ACC112 (cell line): ENCODE data around the gene FARP2.

Experiments
- H2AFZ ChIP-seq: fragments of 200-600 bp; sonication (generic); one replicate; pipeline ENCODE4 v1.6.0; 2017; ENCODE audit warnings: antibody characterized with exemption, low read length; ENCODE audit not compliant: unreplicated experiment
- H3K27ac ChIP-seq: fragments of 200-600 bp; sonication (generic); 2 replicates; pipeline ENCODE4 v1.5.1; 2014; ENCODE audit warnings: low read depth, mild to moderate bottlenecking, antibody characterized with exemption, low read length, moderate library complexity
- H3K27me3 ChIP-seq: fragments of 200-600 bp; sonication (generic); 2 replicates; pipeline ENCODE4 v1.6.1; 2014; ENCODE audit warnings: mild to moderate bottlenecking, antibody characterized with exemption, low read length, moderate library complexity, mixed read lengths; ENCODE audit not compliant: insufficient read depth
- H3K36me3 ChIP-seq: fragments of 200-600 bp; sonication (generic); 2 replicates; pipeline ENCODE4 v1.6.1; 2016; ENCODE audit warnings: mild to moderate bottlenecking, antibody characterized with exemption, low read length, moderate library complexity, mixed read lengths; ENCODE audit not compliant: insufficient read depth
- H3K4me1 ChIP-seq: fragments of 200-600 bp; sonication (generic); one replicate; pipeline ENCODE4 v1.6.1; 2016; ENCODE audit warnings: low read length, mixed read lengths; ENCODE audit not compliant: insufficient read depth, unreplicated experiment, control insufficient read depth
- H3K4me3 ChIP-seq: fragments of 200-600 bp; sonication (generic); 2 replicates; pipeline ENCODE4 v1.5.1; 2014; ENCODE audit warnings: mild to moderate bottlenecking, low read depth, low read length
- H3K79me2 ChIP-seq: fragments of 200-600 bp; sonication (generic); one replicate; pipeline ENCODE4 v1.6.0; 2016; ENCODE audit warnings: low read length; ENCODE audit not compliant: control insufficient read depth, unreplicated experiment, insufficient read depth

FARP2 gene

GRCh38 chr2:241355983-241356870 is at the start of gene FARP2:
Gene FARP2, plus strand, starts transcription at chr2:241356285. Its CDS starts 16,823 bp downstream, at chr2:241373108.
- H2AFZ ChIP-seq: peak within 1 kb of the TSS; percentile 20
- no peaks in the 10 kb centered on the region for H3K27me3 ChIP-seq
- peaks cover 49% of the 10 kb centered on the region for H3K79me2 ChIP-seq
- peaks cover 24% of the 10 kb centered on the region for H3K36me3 ChIP-seq
- peak within 1 kb of the TSS; percentile 97 for H3K4me3 ChIP-seq
- H3K27ac ChIP-seq: peak within 1 kb of the TSS; percentile 53; the same call in 1 of the 2 replicates
- peaks cover 26% of the 10 kb centered on the region for H3K4me1 ChIP-seq

GRCh38 chr2:241307055-241307454 is 49.0 kb upstream of the FARP2 start:
- no peaks in the 10 kb centered on the region for H3K36me3 ChIP-seq
- no peak overlapping the region for H2AFZ ChIP-seq
- peaks cover 99% of the 10 kb centered on the region for H3K79me2 ChIP-seq
- H3K4me3 ChIP-seq: no peak overlapping the region
- H3K27me3 ChIP-seq: no peaks in the 10 kb centered on the region
- no peak overlapping the region for H3K27ac ChIP-seq
- H3K4me1 ChIP-seq: peaks cover 36% of the 10 kb centered on the region

DNA sequence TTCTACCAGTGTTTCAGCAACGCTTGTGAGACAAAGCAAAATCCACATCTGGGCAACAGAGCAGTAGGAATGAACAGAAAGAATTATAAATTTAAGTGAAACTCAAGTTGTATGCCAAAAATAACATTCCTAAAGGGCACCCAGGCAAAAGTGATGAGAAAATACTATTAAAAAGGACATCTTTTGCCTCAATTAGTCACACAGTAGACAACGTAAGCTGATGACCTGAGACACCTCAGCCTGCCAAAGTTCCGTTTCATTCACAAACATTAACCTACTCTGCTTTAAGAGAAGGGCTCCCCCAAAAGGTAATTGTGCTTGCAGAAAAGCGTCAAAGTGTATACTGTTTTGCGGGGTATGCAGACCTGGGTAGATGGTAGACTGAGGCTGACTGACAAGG is 47.8 kb upstream of the FARP2 start:
- Histone ChIP-seq H3K79me2 (peaks cover 99% of the 10 kb centered on the region), H3K27me3 (no peaks in the 10 kb centered on the region), H3K27ac (no peak overlapping the region), H3K4me3 (no peak overlapping the region), H3K4me1 (peaks cover 47% of the 10 kb centered on the region), H2AFZ (no peak overlapping the region), H3K36me3 (no peaks in the 10 kb centered on the region)

DNA sequence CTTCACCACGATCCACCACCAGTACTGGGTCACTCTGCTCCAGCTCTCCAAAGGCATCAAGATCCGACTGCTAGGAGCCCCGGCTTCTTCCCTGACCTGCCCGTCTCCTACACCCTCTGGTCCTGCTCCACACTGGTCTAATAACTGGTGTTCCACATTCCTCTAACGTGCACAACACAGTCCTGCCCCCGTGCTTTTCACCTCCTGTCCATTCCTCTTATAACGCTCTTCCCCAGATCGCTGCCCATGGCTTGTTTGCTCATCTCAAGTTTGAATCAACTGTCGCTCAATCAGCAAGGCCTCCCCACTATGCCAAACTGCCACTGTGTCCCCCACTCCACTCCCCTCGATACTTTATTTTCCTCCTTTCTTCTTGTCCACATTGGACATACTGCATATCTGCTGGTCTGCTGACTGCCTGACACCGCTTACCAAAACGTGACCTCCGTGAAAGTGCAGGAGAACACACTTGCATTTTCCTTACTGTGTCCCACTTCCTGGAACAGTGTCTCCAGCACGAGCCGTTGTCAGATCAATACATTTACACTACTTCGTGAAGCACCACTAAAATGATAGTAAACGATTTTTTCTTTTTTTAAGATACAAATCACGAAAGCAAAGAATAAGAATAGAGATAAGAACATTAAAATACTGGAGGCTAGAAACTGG is 47.1 kb upstream of the FARP2 start:
- Histone ChIP-seq H2AFZ (no peak overlapping the region), H3K27ac (no peak overlapping the region), H3K36me3 (no peaks in the 10 kb centered on the region), H3K4me1 (peaks cover 53% of the 10 kb centered on the region), H3K79me2 (peaks cover 99% of the 10 kb centered on the region), H3K4me3 (no peak overlapping the region), H3K27me3 (no peaks in the 10 kb centered on the region)

DNA sequence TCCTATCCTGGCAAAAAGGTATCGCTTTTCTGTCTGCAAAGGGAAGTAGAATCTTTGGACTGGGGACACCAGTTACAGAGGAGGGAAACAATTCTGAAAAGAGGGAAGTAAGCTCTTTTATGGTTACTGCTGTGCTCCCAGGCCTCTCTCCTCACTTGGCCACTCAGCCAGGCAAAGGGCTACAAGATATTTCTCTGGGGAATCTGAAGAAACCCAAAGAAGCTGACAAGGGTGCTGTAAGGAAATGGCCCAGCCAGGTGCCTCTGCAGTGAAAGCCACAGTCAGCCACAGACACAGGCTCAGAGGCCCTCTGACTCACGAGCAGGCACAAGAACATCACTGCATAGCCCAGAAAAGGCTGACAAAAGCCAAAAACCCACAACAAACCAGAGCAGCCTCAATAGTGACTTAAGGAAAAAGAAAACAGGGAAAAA is 46.4 kb upstream of the FARP2 start:
- no peaks in the 10 kb centered on the region for H3K36me3 ChIP-seq
- peak overlapping the region; percentile 36; the same call in 1 of the 2 replicates for H3K27ac ChIP-seq
- H3K27me3 ChIP-seq: no peaks in the 10 kb centered on the region
- H3K79me2 ChIP-seq: peaks cover 99% of the 10 kb centered on the region
- no peak overlapping the region for H3K4me3 ChIP-seq
- peaks cover 56% of the 10 kb centered on the region for H3K4me1 ChIP-seq
- no peak overlapping the region for H2AFZ ChIP-seq

DNA sequence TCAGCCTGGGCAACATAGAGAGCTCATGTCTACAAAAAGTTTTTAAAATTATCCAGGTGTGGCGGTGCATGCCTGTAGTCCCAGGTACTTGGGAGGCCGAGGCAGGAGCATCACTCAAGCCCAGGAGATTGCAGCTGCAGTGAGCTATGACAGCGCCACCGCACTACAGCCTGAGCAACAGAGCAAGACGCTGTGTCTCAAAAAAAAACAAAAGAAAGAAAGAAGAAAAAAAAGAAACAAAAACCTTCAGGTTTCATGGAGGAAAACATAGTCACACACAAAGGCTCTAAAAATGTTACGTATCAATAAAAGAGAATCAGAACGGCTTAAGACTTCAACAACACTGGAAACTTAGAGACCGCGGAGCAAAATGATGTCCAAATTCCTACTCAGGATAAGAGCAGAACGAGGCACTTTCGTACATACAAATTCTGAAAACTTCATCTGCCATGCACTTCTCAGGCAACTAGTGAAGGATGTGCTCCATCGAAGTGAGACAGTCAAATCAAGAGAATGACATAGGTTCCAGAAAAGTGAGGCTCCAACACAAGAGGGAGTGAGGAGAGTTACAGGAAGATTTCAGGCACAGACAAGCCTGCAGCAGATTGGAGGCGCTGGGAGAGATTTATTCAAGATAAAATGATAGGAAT is 45.0 kb upstream of the FARP2 start:
- H3K27me3 ChIP-seq: no peaks in the 10 kb centered on the region
- no peak overlapping the region for H3K27ac ChIP-seq
- no peak overlapping the region for H2AFZ ChIP-seq
- H3K79me2 ChIP-seq: peaks cover 90% of the 10 kb centered on the region
- peaks cover 56% of the 10 kb centered on the region for H3K4me1 ChIP-seq
- H3K36me3 ChIP-seq: no peaks in the 10 kb centered on the region
- no peak overlapping the region for H3K4me3 ChIP-seq

DNA sequence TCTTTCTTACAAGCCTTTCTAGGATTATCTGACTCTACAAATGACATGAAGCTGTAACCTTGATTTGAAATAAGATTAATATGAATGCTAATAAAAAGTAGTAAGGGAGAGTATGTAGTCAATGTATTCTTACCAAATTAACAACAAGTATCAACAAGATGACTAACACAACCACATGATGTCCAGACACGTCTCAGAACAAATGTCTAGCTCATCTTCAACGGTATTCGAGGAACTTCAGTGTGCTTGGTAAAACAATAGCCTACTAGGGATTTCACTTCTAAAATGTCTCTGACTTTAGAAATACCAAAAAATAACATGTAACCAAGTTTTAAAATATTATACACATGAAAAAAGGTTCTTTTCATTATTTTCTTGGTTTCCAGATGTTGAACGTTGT is 44.0 kb upstream of the FARP2 start:
- no peaks in the 10 kb centered on the region for H3K36me3 ChIP-seq
- H3K27me3 ChIP-seq: no peaks in the 10 kb centered on the region
- H2AFZ ChIP-seq: no peak overlapping the region
- H3K27ac ChIP-seq: peak overlapping the region; percentile 14; the same call in 1 of the 2 replicates
- H3K4me3 ChIP-seq: peak overlapping the region; percentile 38; the same call in 1 of the 2 replicates
- peaks cover 56% of the 10 kb centered on the region for H3K4me1 ChIP-seq
- peaks cover 90% of the 10 kb centered on the region for H3K79me2 ChIP-seq

- Histone ChIP-seq H3K4me3 (peak overlapping the region; percentile 89), H2AFZ (no peak overlapping the region), H3K27me3 (no peaks in the 10 kb centered on the region), H3K36me3 (peaks cover 7% of the 10 kb centered on the region; the same call in 1 of the 2 replicates), H3K27ac (peak overlapping the region; percentile 93), H3K4me1 (peaks cover 62% of the 10 kb centered on the region), H3K79me2 (peaks cover 91% of the 10 kb centered on the region)
Measured at GRCh38 chr2:241313543-241314095, 42.5 kb upstream of the FARP2 start.

DNA sequence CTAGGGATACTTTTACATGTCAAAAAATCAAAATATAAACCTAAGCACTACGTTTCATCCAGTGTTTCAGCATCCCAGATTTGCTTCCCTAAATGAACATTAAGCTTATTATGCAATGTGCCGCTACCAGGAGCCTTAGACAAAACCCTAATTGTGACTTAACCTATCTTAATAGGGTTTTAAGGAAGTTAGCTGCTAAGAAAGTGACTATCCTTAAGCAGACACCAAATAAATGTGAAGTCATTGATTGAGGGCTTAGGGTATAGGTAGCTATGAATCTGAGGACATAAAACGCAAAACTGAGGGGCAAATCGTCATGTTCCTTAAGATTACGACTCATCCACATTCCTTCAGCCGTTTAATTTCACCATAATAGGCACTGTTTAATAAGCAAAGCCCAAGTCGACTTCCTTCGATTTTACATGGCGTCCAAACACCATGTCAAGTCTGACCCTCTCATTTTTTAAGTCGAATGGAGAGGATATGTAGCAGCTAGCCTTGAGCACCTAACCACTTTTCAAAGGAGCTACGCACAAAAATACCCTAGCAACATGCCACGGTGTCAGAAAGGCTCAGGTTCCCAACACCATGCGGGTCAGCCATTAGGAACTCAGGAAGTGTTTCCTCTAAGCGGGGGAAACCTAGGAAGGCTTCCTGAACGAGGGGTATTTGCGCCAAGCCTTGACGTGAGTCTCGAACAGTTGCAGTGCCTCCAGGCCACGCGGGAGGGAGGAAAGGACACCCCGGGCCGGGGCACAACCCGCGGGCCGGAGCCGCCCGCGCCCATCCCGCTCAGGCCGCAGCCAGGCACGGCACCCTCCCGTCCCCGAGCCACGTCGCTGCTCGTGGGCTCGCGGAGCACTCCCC is 41.6 kb upstream of the FARP2 start:
- H3K79me2 ChIP-seq: peaks cover 91% of the 10 kb centered on the region
- peak overlapping the region; percentile 34 for H2AFZ ChIP-seq
- peak overlapping the region; percentile 93 for H3K27ac ChIP-seq
- H3K4me3 ChIP-seq: peak overlapping the region; percentile 89
- peaks cover 7% of the 10 kb centered on the region; the same call in 1 of the 2 replicates for H3K36me3 ChIP-seq
- peaks cover 60% of the 10 kb centered on the region for H3K4me1 ChIP-seq
- H3K27me3 ChIP-seq: no peaks in the 10 kb centered on the region
